Ovary (tissue), 3 donors: Measurements from ENCODE around the gene AP3S2.

Source experiments
- CTCF ChIP-seq, 3 donors: fragments of 450-650 bp in 2 of 3; fragments of 200-600 bp in 1 of 3; IDR thresholded peaks; one replicate each; pipeline versions ENCODE4 v1.5.1 to v1.8.0; 2016 to 2022; ENCODE audit warnings: antibody characterized with exemption in 3 of 3, mild to moderate bottlenecking in 1 of 3
- EP300 ChIP-seq: sonication (generic); formaldehyde crosslinking; IDR thresholded peaks from one replicate; pipeline ENCODE4 v1.6.1; 2017; ENCODE audit warnings: antibody characterized with exemption
- POLR2A ChIP-seq: fragments of 450-650 bp; IDR thresholded peaks from one replicate; pipeline ENCODE4 v1.6.1; 2017; ENCODE audit warnings: antibody characterized with exemption, mild to moderate bottlenecking, moderate library complexity
- donor health status: DM: no; HTN: no; CAD: no.

DNA sequence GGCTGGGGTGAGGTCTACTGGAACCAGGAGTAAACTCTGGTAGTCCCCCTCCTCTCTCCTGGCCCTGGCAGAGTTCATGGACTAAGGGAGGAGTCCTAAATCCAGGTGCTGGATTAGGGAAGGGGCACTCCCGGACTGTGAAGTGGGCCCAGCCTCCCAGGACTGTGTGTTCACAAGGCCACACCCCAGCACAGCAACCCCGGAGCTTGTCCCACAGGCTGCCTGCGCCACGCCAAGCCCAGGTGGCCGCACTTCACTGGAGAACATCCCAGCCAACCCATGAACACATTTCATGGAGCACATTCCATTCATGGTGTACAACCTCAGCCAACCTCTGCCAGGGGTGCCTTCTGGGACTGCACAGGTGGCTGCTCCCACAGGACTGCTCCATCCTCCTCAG lies 10.7 kb upstream of the AP3S2 start:
- TF ChIP-seq CTCF (IDR thresholded peaks at IDR 0.05) = no peak
- TF ChIP-seq EP300 = no peak
- no peak for TF ChIP-seq POLR2A
